GM19372 (cell line): ENCODE measurements around the gene CTBP1.
A peak's percentile ranks its signal among the peaks of the same experiment; 100 is the strongest.

Source experiments
- ATAC-seq: cut with Tn5 transposase; IDR thresholded peaks from one replicate; pipeline ENCODE4 v1.9.1; 2021; ENCODE audit warnings: mild to moderate bottlenecking, low read depth, moderate library complexity; ENCODE audit not compliant: unreplicated experiment

The CTBP1 gene

DNA sequence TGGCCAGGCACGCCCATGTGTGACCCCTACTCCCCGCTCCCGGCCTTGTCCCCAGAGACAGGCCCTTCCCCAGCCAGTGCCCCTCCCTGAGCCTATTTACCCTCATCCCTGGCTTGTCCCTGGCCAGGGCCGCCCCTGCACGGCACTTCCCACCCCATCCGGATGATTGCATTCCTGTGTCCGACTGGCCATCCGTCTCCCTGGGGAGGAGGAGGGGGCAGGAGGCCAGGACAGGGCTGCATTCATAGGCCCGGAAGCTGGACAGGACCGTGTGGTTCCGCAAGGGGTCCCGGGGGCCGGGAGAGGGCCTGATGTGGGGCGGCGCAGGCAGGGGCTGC, 22.8 kb downstream of the CTBP1 start:
- ATAC-seq = no peak

DNA sequence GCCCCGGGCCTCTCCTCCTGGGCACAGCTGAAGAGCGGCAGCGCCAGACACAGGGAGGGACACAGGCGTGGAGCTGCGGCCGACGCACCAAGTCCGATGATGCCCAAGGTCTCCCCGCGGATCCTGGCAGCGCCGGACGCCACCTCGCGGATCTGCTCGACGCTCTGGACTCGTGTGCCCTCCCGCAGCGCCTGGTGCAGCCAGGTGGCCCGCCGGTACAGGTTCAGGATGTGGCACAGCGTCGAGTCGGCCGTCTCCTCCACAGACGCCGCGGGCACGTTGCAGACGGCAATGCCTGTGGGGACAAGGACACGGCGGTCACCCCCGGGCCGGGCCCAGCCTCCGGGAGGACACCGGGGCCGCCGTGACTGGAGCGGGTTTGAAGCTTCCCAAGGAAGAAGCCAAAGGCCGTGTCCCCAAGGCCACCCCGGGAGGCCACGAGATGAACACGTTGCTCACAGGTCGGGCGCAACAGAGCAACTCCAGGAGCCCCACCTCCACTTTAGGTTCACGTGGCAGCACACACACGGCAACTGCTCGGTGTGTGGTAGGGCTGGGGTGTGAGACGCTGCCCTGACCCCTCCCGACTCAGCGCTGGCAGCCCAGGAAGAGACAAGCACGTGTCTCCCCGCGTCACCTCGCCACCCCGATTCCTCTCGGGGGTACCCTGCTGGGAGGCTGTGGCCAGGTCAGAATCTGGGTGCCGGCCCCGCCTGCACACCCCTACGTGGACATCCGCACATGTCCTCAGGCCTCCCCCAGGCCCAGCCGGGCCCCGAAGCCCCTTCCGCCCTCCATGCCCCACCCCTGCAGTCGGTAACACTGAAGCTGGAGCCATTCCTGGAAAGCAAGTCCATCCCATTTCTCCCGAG, 23.4 kb downstream of the CTBP1 start:
- no peak for ATAC-seq

DNA sequence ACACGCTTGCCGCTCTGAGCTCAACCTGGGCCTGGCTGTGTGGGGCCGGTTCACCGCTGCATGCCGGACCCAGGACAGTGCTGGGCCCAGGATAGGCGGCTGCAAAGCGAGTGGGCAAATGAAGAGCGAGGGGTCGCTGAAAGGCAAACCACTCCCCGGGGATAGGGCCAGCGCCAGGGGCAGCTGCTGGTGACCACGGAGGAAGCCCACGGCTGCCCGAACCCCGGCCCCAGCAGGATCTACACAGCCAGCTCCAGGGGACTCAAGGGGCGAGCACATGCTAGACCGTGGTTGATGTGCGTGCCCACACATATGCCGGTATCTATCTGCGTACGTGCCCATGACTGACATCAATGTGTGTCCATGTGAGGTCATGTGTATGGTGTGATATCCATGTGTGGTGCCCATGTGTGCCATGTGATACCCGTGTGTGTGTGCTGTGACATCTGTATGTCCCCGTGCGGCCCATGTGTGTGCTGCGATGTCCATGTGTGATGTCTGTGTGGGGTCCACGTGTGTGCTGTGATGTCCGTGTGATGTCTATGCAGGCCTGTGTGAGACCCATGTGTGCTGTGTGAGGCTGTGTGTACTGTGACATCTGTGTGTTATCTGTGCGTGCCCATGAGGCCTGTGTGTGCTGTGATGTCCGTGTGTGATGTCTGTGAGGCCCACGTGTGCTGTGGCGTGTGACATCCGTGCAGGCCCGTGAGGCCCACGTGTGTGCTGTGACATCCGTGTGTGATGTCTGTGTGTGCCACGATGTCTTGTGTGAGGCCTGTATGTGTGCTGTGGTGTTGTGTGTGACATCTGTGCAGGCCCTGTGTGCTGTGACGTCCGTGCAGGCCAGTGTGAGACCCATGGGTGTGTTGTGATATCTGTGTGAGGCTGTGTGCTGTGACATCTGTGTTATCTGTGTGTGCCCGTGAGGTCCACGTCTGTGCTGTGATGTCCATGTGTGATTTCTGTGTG, 24.8 kb downstream of the CTBP1 start:
- ATAC-seq = no peak

DNA sequence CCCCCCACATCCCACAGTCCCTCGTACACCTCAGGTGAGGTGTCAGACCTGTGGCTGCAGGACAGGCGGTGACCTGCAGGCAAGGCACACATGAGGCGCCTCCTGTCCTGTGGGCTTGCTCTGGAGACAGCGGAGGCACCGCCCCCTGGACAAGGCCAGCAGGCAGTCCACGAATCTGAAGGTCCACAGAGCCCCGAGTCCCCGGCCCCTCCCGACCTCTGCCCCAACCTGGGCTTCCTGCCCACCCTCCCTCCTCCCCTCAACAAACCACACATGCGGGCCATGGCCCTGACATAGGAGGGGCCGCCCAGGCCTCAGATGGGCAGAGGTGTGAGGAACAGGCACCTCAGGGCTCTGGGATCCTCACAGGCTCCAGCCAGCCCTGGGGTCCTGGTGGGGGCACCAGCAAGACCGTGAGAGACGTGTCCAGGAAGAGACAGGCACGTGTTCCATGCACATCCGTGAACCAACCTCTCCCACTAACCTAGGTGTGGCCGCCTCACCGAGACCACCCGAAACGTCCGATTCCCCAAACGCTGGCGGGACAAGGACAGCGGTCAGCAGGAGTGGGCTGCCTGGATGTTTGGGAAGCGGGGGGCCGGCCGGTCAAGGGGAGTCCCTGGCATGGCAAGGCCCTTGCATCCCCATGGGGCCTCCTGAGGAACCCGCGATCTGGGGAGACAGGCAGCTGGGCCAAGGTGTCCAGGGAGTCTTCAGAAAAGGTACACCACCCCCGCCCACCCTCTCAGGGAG, 25.8 kb downstream of the CTBP1 start:
- no peak for ATAC-seq

DNA sequence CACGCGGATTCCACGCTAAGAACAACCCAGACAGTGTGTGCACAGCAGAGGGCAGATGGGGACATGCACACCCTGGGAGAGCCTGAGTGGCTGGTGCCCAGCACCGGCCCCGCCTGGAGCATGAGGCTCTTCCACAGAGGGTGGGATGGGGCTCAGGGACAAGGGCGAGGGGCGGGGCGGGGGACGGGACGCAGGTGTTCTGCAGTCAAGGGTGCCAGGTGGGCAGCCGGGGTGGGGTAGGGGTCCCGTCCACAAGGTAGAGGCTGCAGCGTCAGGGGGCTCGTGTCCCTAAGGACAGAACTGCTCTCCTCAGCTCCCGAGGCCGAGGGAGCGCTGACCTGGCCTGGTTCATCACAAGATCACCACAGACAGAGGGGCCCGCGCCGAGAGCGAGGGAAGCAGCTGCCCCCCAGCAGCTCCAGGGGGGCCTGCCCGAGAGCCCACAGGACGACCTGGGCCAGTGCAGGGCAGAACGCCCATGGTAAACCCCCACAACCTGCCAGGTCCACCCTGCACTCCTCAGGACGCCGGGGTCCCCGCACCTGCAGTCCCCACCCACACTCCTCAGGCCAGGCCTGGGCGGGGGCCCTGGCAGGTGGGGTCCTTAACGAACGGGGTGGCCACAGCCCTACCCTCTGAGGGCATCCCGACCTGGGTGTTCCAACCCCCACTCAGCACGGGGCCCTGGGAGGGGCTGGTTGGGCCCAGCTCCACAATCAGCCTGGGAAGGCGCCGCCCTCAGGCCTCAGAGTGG, 26.7 kb downstream of the CTBP1 start:
- ATAC-seq = no peak

DNA sequence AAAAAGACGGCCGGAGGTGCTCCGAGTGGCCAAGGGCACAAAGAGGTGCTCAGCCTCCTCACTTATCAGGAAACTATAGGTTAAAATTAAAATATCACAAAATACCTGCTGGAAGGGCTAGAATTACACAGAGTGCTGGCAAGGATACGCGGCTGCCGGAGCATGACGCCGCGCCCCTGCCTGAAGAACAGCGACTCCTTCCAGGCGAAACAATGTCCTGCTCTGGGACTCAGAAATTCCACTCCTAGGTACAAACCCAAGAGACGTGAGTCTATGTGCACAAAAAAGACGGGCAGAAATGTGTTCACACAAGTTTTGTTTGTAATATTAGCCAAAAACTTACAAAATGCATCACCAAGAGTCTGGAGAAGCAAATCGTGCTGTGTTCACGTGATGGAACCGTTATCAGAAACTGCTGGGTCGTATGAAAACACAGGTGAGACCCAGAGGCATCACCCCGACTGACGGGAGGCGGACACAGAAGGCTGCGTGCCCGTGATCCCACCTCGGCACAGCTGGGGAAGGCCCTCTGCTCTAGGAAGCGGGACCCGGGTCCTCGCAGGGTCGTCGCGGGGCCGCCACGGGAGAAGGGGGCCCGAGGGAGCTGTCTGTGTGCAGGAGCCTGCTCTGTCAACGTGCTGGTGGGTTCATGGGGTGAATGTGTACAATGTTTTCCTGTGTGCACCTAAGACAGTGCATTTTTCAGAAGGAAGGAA, 27.6 kb downstream of the CTBP1 start:
- no peak for ATAC-seq

DNA sequence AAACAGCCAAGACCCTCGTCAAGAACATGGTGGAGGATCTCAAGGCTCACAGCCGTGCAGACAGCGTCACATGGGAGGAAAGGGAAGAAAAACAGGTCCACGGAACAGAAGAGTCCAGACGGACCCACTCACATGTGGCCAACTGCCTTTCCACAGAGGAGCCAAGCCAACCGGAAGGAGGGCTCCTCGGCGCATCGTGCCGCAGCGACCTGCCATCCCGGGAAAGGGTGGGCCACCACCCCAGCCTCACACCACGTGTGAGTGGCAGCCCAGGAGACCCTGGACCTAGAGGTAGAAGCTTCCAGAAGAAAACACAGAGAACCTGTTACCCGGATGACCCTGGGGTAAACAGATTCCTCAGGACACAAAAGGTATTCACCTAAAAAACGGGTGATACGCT, 28.4 kb downstream of the CTBP1 start:
- no peak for ATAC-seq

DNA sequence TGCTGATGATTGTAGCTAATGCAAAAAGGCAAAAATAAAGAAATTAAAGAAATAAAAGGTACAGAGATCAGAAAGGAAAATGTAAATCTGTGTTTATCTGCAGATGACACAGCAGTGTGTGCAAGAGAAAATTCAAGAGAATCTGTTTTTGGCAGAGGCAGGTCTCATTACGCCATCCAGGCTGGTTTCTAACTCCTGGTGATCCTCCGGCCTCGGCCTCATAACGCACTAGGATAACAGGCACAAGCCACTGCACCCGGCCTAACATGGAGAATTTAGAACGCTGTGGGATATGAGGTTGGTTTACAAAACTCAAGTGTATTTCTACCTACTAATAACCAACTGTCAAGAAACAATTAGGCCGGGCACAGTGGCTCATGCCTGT, 29.4 kb downstream of the CTBP1 start:
- no peak for ATAC-seq

DNA sequence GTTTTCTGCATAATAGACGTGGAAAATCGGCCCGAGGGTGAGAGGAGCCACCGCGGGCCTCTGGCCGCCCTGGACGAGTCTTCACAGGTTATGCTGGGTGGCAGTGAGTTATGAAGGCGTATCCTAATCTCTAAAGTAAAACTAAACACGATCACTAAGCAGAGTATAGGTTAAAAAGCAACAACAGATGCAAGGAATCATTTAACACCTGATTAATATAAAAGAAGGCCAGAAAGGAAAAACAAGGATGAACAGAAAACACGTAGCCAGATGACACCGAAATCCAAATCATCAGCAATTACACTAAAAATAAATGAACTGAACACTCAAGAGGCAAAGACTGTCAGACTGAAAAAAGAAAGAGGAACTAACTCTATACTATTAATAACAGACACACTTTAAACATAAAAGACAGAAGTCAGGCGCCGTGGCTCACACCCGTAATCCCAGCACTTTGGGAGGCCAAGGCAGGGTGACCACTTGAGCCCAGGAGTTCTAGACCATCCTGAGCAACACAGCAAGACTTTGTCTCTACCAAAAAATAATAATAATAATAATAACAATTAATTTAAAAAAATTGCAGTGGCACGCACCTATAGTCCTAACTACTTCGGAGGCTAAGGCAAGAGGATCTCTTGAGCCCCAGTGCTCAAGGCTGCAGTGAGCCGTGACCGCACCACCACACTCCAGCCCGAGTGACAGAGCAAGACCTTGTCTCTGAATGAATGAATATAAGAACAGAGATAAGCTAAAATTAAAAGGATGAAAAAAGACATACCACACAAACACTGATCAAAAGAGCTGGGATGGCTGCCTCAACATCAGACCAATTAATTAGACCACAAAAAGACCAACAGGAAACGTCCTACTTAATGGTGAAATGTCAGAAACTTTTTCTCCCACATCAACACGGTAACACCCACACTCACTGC, 30.0 kb downstream of the CTBP1 start:
- peak; percentile 71 for ATAC-seq

DNA sequence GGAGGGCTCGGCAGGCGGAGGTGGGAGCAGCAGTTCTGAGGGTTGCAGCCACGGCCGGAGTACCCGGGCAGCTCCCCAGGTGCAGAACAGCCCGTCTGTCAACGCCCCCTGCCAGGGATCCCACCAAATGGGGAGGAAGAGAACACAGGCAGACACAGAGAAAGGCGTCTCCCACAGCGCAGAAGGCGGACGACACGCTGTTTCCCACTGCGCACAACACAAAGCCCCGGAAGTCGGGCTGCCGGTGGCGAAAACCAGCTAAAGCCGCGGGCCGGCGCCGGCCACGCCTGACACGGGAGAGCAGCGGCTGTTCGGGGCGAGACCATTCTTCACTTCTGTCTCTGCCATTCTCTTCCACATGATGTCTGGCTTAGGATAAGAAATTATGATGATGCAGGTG, 31.6 kb downstream of the CTBP1 start:
- ATAC-seq = no peak

DNA sequence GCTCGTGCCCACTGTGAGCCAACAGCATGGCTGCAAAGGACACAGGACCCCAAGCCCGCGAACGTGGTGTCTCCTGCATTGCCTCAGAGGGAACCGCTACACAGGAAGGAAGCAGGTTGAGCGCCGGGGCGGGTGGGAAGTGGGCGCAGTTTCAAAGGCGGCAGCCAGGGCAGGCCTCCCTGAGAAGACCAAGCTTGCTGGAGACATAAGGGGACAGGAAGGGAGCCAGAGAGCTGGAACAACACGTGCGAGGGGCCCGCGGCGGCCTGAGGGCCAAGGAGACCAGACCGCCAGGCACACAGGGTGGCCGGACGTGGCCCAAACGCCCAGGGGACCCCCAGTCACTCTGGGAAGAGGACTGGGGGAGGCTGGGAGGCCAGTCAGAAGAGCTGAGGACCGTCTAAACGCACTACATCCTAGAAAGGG, 32.0 kb downstream of the CTBP1 start:
- no peak for ATAC-seq

DNA sequence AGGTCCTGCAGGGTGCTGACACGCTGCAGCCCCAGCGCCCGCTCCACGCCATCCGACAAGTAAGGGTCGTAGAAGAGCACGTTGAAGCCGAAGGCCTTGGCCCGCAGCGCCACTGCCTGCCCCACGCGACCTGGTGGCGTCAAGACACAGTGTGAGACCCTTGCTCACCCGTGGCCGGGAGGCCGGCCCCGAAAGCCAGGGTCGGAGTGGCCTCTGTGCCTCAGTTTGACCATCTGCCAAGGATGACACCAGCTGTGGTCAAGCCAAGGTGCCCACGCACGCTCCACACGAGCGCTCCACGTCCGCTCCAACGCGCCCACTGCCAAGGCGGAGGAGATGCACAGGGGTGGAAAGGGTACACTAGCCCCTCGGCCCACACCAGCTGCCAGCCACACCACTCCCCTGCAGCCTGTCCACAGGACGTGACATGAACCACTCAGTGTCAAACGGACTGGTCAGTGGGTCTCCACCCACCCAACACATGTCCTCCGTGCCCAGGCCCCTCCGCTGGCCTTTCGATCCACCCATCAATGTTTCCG, 32.8 kb downstream of the CTBP1 start:
- ATAC-seq = no peak

DNA sequence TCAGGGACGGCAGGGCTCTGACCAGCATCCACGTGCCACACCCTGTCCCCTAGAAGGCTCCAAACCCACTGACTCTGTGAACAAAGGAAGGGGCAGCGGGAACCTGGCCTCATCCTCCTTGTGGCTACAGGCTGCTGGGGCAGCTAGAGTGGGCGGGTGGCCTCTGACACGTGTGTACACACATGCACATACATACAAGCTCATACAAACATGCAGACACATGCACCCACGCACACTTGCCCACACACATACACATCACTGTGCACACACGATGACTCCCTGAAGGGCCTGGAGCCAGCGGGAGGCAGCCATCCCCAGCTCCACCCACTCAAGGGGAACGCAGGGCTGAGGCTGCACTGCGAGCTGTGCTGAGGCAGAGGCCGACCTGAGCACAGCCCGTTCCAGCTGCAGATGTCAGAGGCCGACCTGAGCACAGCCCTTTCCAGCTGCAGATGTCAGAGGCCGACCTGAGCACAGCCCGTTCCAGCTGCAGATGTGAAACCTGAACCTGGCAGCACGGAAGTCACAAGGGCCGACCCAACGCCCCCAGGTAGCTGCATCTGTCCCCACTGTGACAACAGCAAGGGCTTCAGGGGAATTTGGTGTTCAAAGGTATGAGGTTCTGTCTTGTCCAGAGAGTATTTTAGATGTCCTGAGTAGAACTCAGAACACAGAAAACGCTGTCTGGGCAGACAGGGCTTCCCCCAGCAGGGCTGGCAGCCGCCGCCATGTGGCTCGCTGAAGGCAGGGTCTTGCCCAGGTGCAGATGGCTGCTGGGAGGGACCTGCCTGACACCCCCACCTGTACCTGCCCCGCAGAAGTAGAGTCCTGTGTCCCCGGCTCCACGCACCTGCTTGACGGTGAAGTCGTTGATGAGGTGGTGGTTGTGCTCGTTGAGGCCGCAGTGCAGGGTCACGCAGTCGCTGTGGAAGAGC, 33.5 kb downstream of the CTBP1 start:
- no peak for ATAC-seq

DNA sequence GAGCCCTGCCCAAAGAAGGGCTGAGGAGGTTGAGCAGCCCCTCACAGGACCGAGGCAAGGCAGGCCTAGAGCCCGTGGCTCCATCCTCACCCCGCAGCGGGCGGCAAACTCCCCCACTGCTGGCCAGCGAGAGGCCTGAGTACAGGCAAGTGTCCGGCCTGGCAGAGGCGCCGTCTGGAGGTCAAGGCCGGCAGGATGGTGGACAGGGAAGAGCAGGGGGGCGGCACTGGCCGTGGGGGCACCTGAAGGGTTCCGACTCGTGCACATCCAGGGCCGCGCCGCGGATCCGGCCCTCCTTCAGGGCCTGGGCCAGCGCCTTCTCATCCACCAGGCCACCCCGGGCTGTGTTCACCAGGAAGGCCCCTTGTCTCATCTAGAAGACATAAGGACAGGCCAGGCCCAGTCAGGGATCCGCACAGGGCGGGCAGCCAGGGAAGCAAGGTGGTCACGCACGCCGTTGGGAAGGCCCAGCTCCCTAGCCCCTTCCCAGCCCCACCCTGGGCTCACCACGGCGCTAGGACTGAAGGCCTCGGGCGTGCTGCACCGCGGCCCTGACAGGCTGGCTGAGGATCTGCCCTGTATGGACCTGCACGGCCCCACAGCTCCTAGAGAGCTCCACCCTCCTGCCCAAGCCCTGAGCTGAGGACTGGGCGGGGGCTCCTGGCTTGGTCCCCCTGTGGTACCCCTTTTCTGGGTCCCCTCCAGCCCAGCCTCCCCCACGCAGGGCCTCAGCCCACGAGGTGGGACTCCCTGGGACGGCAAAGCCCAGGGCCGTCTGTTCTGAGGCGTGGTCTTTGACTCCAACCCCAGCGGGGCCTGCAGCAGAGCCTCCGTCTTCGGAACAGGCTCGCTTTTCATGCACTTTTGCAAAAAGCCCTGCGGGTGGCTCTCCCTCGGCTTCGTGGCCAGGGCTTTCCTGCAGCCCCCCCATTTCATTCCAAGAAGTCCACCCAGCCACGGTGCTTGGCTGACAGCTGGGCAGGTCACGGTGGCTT, 34.5 kb downstream of the CTBP1 start:
- ATAC-seq = no peak

DNA sequence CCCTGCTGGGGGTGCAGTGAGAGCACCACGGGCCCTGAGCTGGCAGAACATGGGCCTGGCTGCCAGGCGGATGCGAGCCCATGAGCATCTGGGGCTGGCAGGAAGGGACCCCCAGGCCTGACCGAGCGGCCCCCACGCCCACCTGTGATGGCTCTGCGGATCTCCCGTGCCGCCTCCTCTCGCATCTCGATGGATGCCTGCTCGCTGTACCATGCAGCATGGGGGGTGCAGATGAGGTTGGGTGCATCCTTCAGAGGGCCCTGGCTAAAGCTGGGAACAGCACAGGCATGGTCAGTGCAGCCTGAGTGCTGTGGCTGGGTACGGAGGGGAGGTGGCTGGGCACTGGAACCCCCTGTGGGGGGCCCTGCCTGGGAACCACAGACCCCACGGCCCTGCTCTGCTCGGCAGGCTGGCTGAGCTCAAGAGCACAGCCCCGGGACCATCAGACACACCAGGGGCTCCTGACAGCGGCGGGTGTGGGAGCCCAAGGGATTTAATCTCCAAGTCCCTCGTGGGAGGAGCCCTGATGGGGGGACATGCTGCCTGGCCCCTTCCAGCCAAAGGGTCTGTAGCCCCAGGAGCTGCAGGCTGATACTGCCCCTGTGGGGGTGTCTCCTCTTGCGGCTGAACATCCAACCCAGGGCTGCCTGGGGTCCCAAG, 35.5 kb downstream of the CTBP1 start:
- no peak for ATAC-seq
